Neural progenitor cell (in vitro differentiated cells): ENCODE data around the gene RGS9.
"Not testable (repeated sequence)": the region's sequence is repeated elsewhere in the genome, so short reads cannot be mapped to it uniquely, and the experiment has no call there.

Source experiments
- EZH2 ChIP-seq: fragments of 200-600 bp; sonication (generic); IDR thresholded peaks from 2 replicates; pipeline ENCODE4 v1.6.1; 2017; ENCODE audit warnings: antibody characterized with exemption, mild to moderate bottlenecking, moderate library complexity
- EZH2phosphoT487 ChIP-seq: fragments of 200-600 bp; sonication (generic); IDR thresholded peaks from 2 replicates; pipeline ENCODE4 v1.6.1; 2017; ENCODE audit warnings: antibody characterized with exemption
- TF ChIP-seq, protein P1 (sequence below): fragments of 200-600 bp; sonication (generic); IDR thresholded peaks from 2 replicates; pipeline ENCODE4 v1.5.1; 2017; ENCODE audit warnings: antibody characterized with exemption, mild to moderate bottlenecking

DNA sequence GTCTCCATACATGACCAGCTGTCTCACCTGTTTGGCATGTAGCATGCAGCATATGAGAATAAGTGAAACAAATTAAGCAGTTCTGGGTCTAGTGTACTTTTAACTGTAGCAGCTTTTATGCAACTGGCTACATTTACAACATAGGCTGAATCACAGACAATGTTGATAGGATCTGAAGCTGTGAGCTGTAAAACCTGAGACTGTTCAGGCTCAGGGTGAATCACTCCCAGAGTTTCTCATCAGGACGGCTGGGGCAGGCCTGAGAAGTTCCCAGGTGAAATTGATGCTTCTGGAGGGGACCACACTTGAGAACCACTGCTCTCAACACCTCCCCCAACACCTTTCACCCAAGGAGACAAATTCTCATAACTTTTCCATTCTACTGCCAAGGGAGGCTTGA is 70.3 kb downstream of the RGS9 start:
- not testable (repeated sequence) for TF ChIP-seq EZH2, EZH2phosphoT487
- TF ChIP-seq, protein P1, sequence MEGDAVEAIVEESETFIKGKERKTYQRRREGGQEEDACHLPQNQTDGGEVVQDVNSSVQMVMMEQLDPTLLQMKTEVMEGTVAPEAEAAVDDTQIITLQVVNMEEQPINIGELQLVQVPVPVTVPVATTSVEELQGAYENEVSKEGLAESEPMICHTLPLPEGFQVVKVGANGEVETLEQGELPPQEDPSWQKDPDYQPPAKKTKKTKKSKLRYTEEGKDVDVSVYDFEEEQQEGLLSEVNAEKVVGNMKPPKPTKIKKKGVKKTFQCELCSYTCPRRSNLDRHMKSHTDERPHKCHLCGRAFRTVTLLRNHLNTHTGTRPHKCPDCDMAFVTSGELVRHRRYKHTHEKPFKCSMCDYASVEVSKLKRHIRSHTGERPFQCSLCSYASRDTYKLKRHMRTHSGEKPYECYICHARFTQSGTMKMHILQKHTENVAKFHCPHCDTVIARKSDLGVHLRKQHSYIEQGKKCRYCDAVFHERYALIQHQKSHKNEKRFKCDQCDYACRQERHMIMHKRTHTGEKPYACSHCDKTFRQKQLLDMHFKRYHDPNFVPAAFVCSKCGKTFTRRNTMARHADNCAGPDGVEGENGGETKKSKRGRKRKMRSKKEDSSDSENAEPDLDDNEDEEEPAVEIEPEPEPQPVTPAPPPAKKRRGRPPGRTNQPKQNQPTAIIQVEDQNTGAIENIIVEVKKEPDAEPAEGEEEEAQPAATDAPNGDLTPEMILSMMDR, result not testable (repeated sequence)
